ENCODE measurements around the gene NEK8. TPM values are rescaled to one million over a fixed set of nuclear protein-coding genes. Genes with fewer than 3 reads are reported as not detected.

Gene NEK8
- total RNA-seq = 1.6 and 2.0 TPM in 2 replicates

GRCh38 chr17:28728364-28729200, at the start of gene NEK8:
TSS of gene NEK8 (plus strand) at chr17:28728788. CDS start at chr17:28728814, 26 bp downstream.

GRCh38 chr17:28711723-28712031, 16.9 kb upstream of the NEK8 start, which contains the start of gene PROCA1:
TSS of gene PROCA1 (minus strand) at chr17:28711888. CDS start at chr17:28711660, 228 bp downstream.

GRCh38 chr17:28717578-28718332, 10.8 kb upstream of the NEK8 start, which contains the start of gene RAB34:
TSS of gene RAB34 (minus strand) at chr17:28717868. CDS start at chr17:28717266, 602 bp downstream.

GRCh38 chr17:28726226-28726626, 2.4 kb upstream of the NEK8 start, which contains the start of gene TLCD1:
TSS of gene TLCD1 (minus strand) at chr17:28726233. CDS start at chr17:28726097, 136 bp downstream.

GRCh38 chr17:28743243-28744103, 14.9 kb downstream of the NEK8 start, which contains the start of gene TRAF4:
TSS of gene TRAF4 (plus strand) at chr17:28744011. CDS start at chr17:28744113, 102 bp downstream.

Other genes starting within 250 kb of the NEK8 start
- gene FOXN1, start 222.4 kb upstream of the NEK8 start, total RNA-seq = not detected in 2 replicates
- gene UNC119, start 176.2 kb upstream of the NEK8 start, total RNA-seq = 16.2 and 28.6 TPM in 2 replicates
- gene PIGS, start 157.3 kb upstream of the NEK8 start, total RNA-seq = 55.9 and 69.9 TPM in 2 replicates
- gene ALDOC, start 151.9 kb upstream of the NEK8 start, total RNA-seq = 19.8 and 41.9 TPM in 2 replicates
- gene SPAG5, start 129.8 kb upstream of the NEK8 start, total RNA-seq = 29.2 and 37.8 TPM in 2 replicates
- gene RSKR, start 114.6 kb upstream of the NEK8 start, total RNA-seq = 2.6 and 4.9 TPM in 2 replicates
- 156 and 164 TPM in 2 replicates for gene BLTP2, start 83.6 kb upstream of the NEK8 start, total RNA-seq
- 72.0 and 76.0 TPM in 2 replicates for gene SDF2, start 66.9 kb upstream of the NEK8 start, total RNA-seq
- 26.3 and 31.3 TPM in 2 replicates for gene SUPT6H, start 66.6 kb upstream of the NEK8 start, total RNA-seq
- 0.65 and 1.5 TPM in 2 replicates for gene PROCA1, start 16.9 kb upstream of the NEK8 start, total RNA-seq
- 137 and 157 TPM in 2 replicates for gene RAB34, start 10.9 kb upstream of the NEK8 start, total RNA-seq
- 376 and 820 TPM in 2 replicates for gene RPL23A, start 8.8 kb upstream of the NEK8 start, total RNA-seq
- gene TLCD1, start 2.6 kb upstream of the NEK8 start, total RNA-seq = 1.6 and 1.7 TPM in 2 replicates
- gene TRAF4, start 15.2 kb downstream of the NEK8 start, total RNA-seq = 33.7 and 46.4 TPM in 2 replicates
- gene FAM222B, start 114.0 kb downstream of the NEK8 start, total RNA-seq = 2.7 and 4.2 TPM in 2 replicates
- gene ERAL1, start 126.2 kb downstream of the NEK8 start, total RNA-seq = 37.4 and 48.2 TPM in 2 replicates
- 62.7 and 82.4 TPM in 2 replicates for gene FLOT2, start 168.9 kb downstream of the NEK8 start, total RNA-seq
- 6.5 and 14.0 TPM in 2 replicates for gene DHRS13, start 174.3 kb downstream of the NEK8 start, total RNA-seq
- 7.1 and 9.0 TPM in 2 replicates for gene PHF12, start 222.7 kb downstream of the NEK8 start, total RNA-seq

Measured in epithelial cell of umbilical artery (primary cell).